BE2C (cell line): Measurements from ENCODE around the gene SNAPC4.

Experiments used
- DNase-seq: peaks from one replicate; pipeline ENCODE4 v3.0.0-alpha.2; 2020
- H3K27me3 ChIP-seq: fragments of 250-450 bp; sonication (Bioruptor Pico); 2 replicates; pipeline ENCODE4 v1.5.1; 2020; ENCODE audit warnings: mild to moderate bottlenecking
- H3K36me3 ChIP-seq: fragments of 250-450 bp; sonication (Bioruptor Pico); 2 replicates; pipeline ENCODE4 v1.5.1; 2020; ENCODE audit warnings: mild to moderate bottlenecking
- H3K4me1 ChIP-seq: fragments of 250-450 bp; sonication (Bioruptor Pico); 2 replicates; pipeline ENCODE4 v1.5.1; 2020
- H3K4me3 ChIP-seq: 2 replicates; pipeline ENCODE4 v1.5.1; 2011; ENCODE audit warnings: low read depth, low read length
- H3K9me3 ChIP-seq: fragments of 250-450 bp; sonication (Bioruptor Pico); 2 replicates; pipeline ENCODE4 v1.5.1; 2020
- CTCF ChIP-seq: IDR thresholded peaks from 2 replicates; pipeline ENCODE4 v1.5.1; 2012; ENCODE audit warnings: mild to moderate bottlenecking, low read depth, low read length

SNAPC4 gene

GRCh38 chr9:136361047-136361753, 38.8 kb downstream of the SNAPC4 start:
- H3K4me3 ChIP-seq: no peak overlapping the region
- H3K9me3 ChIP-seq: no peaks in the 10 kb centered on the region
- peaks cover 44% of the 10 kb centered on the region for H3K4me1 ChIP-seq
- H3K36me3 ChIP-seq: peaks cover 14% of the 10 kb centered on the region
- no peak for TF ChIP-seq CTCF
- no peaks in the 10 kb centered on the region for H3K27me3 ChIP-seq
- DNase-seq: peak; percentile 58

- no peaks in the 10 kb centered on the region for H3K9me3 ChIP-seq
- no peak overlapping the region for H3K4me3 ChIP-seq
- no peak for DNase-seq
- no peak for TF ChIP-seq CTCF
- peaks cover 39% of the 10 kb centered on the region for H3K4me1 ChIP-seq
- peaks cover 20% of the 10 kb centered on the region for H3K36me3 ChIP-seq
- no peaks in the 10 kb centered on the region for H3K27me3 ChIP-seq
Observed at GRCh38 chr9:136359774-136360718, 39.9 kb downstream of the SNAPC4 start.

- H3K4me1 ChIP-seq: peaks cover 33% of the 10 kb centered on the region
- TF ChIP-seq CTCF: no peak
- H3K36me3 ChIP-seq: peaks cover 17% of the 10 kb centered on the region
- DNase-seq: no peak
- no peaks in the 10 kb centered on the region for H3K9me3 ChIP-seq
- H3K27me3 ChIP-seq: no peaks in the 10 kb centered on the region
- no peak overlapping the region for H3K4me3 ChIP-seq
Observed at GRCh38 chr9:136358888-136359287, 41.1 kb downstream of the SNAPC4 start.

GRCh38 chr9:136358016-136358415, 42.0 kb downstream of the SNAPC4 start:
- Histone ChIP-seq H3K36me3 (peaks cover 19% of the 10 kb centered on the region), H3K27me3 (no peaks in the 10 kb centered on the region), H3K9me3 (no peaks in the 10 kb centered on the region), H3K4me3 (no peak overlapping the region), H3K4me1 (peaks cover 33% of the 10 kb centered on the region)
- TF ChIP-seq CTCF: no peak
- DNase-seq: no peak

- TF ChIP-seq CTCF: no peak
- H3K27me3 ChIP-seq: no peaks in the 10 kb centered on the region
- peaks cover 19% of the 10 kb centered on the region for H3K36me3 ChIP-seq
- H3K4me3 ChIP-seq: no peak overlapping the region
- no peak for DNase-seq
- H3K9me3 ChIP-seq: no peaks in the 10 kb centered on the region
- H3K4me1 ChIP-seq: peaks cover 27% of the 10 kb centered on the region
Observed at GRCh38 chr9:136357202-136357725, 42.7 kb downstream of the SNAPC4 start.
